GM12891 (cell line): ENCODE data around the gene RTTN.

Experiments
- POLR2A ChIP-seq: IDR thresholded peaks from 2 replicates; pipeline ENCODE4 v1.6.1; 2011; ENCODE audit warnings: low read depth, low read length, control low read depth
- POLR2AphosphoS5 ChIP-seq: IDR thresholded peaks from 2 replicates; pipeline ENCODE4 v1.6.1; 2011; ENCODE audit warnings: low read depth, low read length, control low read depth
- POU2F2 ChIP-seq: IDR thresholded peaks from 2 replicates; pipeline ENCODE4 v1.6.1; 2011; ENCODE audit warnings: low read depth, mild to moderate bottlenecking, control low read depth, low read length, moderate library complexity
- TAF1 ChIP-seq: IDR thresholded peaks from 2 replicates; pipeline ENCODE4 v1.6.1; 2011; ENCODE audit warnings: low read depth, low read length, control low read depth

- TF ChIP-seq TAF1 (no peak), POLR2A (no peak), POLR2AphosphoS5 (no peak), POU2F2 (no peak)
Observed at GRCh38 chr18:70142001-70142400, 63.5 kb downstream of the RTTN start.
